HepG2 (cell line): Measurements from ENCODE around the gene ERP27. TPM values are rescaled to one million over a fixed set of nuclear protein-coding genes. Genes with fewer than 3 reads are reported as not detected.

Source experiments
- ATAC-seq: fragments of 200-7000 bp; cut with Tn5 transposase; 3 replicates; pipeline ENCODE4 v1.9.1; 2020; ENCODE audit warnings: mild to moderate bottlenecking, moderate library complexity
- BruUV-seq: library from RNA; stranded (reverse); fragments of 400-500 nt; replicated peaks from 2 replicates; lab custom pipeline; 2021; lab: Mats Ljungman, UMichigan
- CTCF ChIA-PET: fragments of 300-600 bp; formaldehyde crosslinking; extraction: SDS; loops from one replicate; lab custom pipeline; 2021; ENCODE audit warnings: low total read pairs, inconsistent platforms, low intra/inter-chr PET ratio; lab: Yijun Ruan, JAX
- POLR2A ChIA-PET: fragments of 350-600 bp; sonication (Branson Sonifier 250); formaldehyde crosslinking; loops from one replicate; lab custom pipeline; 2020; ENCODE audit warnings: antibody characterized with exemption, inconsistent platforms; lab: Yijun Ruan, JAX
- DNase-seq: peaks from one replicate; pipeline ENCODE4 v3.0.0-alpha.2; 2015; ENCODE audit warnings: low spot score
- FAIRE-seq: peaks from 3 replicates; lab custom pipeline; 2011; peaks lifted over from hg19 to GRCh38; lab: Jason Lieb, UNC
- H2AFZ ChIP-seq: one replicate; pipeline ENCODE4 v1.6.1; 2011; ENCODE audit warnings: low read length, inconsistent platforms
- H3K27ac ChIP-seq: fragments of 300-600 bp; 3 replicates; pipeline ENCODE4 v1.8.0; 2011; ENCODE audit warnings: mixed run types, mild to moderate bottlenecking, mixed read lengths, low read length, inconsistent platforms; ENCODE audit not compliant: insufficient read depth; ENCODE audit errors: extremely low read length
- H3K27me3 ChIP-seq, 2 experiments: fragments of 200-600 bp in 1 of 2; 2 replicates in 1 of 2; 3 replicates in 1 of 2; pipeline versions ENCODE4 v1.6.0 to v1.8.0; 2011; ENCODE audit warnings: low read length in 2 of 2, mild to moderate bottlenecking in 2 of 2, moderate library complexity in 2 of 2, inconsistent platforms in 1 of 2; ENCODE audit not compliant: insufficient read depth in 2 of 2, control insufficient read depth in 1 of 2
- H3K36me3 ChIP-seq, 2 experiments: fragments of 200-600 bp in 1 of 2; replicated peaks in 1 of 2; 2 replicates in 1 of 2; 3 replicates in 1 of 2; pipeline versions ENCODE4 v1.5.1 to v1.8.0; 2011; ENCODE audit warnings: low read length in 2 of 2, inconsistent platforms in 1 of 2; ENCODE audit not compliant: insufficient read depth in 2 of 2, control insufficient read depth in 1 of 2
- H3K4me1 ChIP-seq: 2 replicates; pipeline ENCODE4 v1.5.1; 2012; ENCODE audit warnings: low read length, inconsistent platforms; ENCODE audit not compliant: insufficient read depth
- H3K4me2 ChIP-seq: 2 replicates; pipeline ENCODE4 v1.6.0; 2011; ENCODE audit warnings: low read depth, low read length, inconsistent platforms
- H3K4me3 ChIP-seq, 3 experiments: fragments of 200-600 bp in 1 of 3; sonication (generic), shearing (Covaris generic) in 1 of 3; replicated peaks in 1 of 3; 2 replicates each; pipeline ENCODE4 v1.5.1; 2011 to 2016; ENCODE audit warnings: low read length in 3 of 3, inconsistent platforms in 2 of 3, low read depth in 2 of 3, mild to moderate bottlenecking in 2 of 3, control low read depth in 1 of 3, mixed read lengths in 1 of 3; ENCODE audit not compliant: insufficient read depth in 1 of 3
- H3K79me2 ChIP-seq: one replicate; pipeline ENCODE4 v1.6.1; 2011; ENCODE audit warnings: low read length, inconsistent platforms; ENCODE audit not compliant: insufficient read depth
- H3K9ac ChIP-seq: 2 replicates; pipeline ENCODE4 v1.6.0; 2011; ENCODE audit warnings: mild to moderate bottlenecking, low read depth, low read length, inconsistent platforms; ENCODE audit not compliant: insufficient read depth
- H3K9me3 ChIP-seq: 2 replicates; pipeline ENCODE4 v1.5.1; 2012; ENCODE audit warnings: mild to moderate bottlenecking, low read length
- H4K20me1 ChIP-seq: 2 replicates; pipeline ENCODE4 v1.6.0; 2011; ENCODE audit warnings: inconsistent platforms, mild to moderate bottlenecking, low read length, moderate library complexity; ENCODE audit not compliant: insufficient read depth
- CSRNP1 ChIP-seq: sonication (generic); formaldehyde crosslinking; IDR thresholded peaks from 2 replicates; pipeline ENCODE4 v1.8.1; 2023; ENCODE audit warnings: mild to moderate bottlenecking, missing genetic modification reagents
- GMEB1 ChIP-seq: sonication (generic); formaldehyde crosslinking; IDR thresholded peaks from 2 replicates; pipeline ENCODE4 v1.5.1; 2020; ENCODE audit warnings: missing genetic modification reagents, mild to moderate bottlenecking, borderline replicate concordance
- LCORL ChIP-seq, 2 experiments: fragments of 450-650 bp in 1 of 2; sonication (generic) in 1 of 2; formaldehyde crosslinking in 1 of 2; IDR thresholded peaks; 2 replicates each; pipeline versions ENCODE4 v1.5.0 to v1.6.1; 2017 to 2020; ENCODE audit warnings: antibody characterized with exemption in 1 of 2, missing genetic modification reagents in 1 of 2
- MEIS2 ChIP-seq: sonication (generic); formaldehyde crosslinking; IDR thresholded peaks from 2 replicates; pipeline ENCODE4 v1.9.0; 2021; ENCODE audit warnings: mild to moderate bottlenecking, missing genetic modification reagents
- TCF12 ChIP-seq, 2 experiments: fragments of 450-650 bp in 1 of 2; sonication (generic) in 1 of 2; formaldehyde crosslinking in 1 of 2; IDR thresholded peaks; 2 replicates each; pipeline versions ENCODE4 v1.6.1 to v1.8.0; 2017 to 2022; ENCODE audit warnings: antibody characterized with exemption in 1 of 2, mild to moderate bottlenecking in 1 of 2, missing genetic modification reagents in 1 of 2, moderate library complexity in 1 of 2
- ZBTB3 ChIP-seq: sonication (generic); formaldehyde crosslinking; IDR thresholded peaks from 2 replicates; pipeline ENCODE4 v1.4.0; 2020; ENCODE audit warnings: low read depth, mild to moderate bottlenecking, moderate library complexity, missing genetic modification reagents, borderline replicate concordance
- ZFP37 ChIP-seq: sonication (generic); formaldehyde crosslinking; IDR thresholded peaks from 2 replicates; pipeline ENCODE4 v1.4.0; 2020; ENCODE audit warnings: missing genetic modification reagents, borderline replicate concordance
- ZFP90 ChIP-seq: sonication (generic); formaldehyde crosslinking; IDR thresholded peaks from 2 replicates; pipeline ENCODE4 v1.8.0; 2022; ENCODE audit warnings: missing genetic modification reagents, mild to moderate bottlenecking, inconsistent platforms, borderline replicate concordance
- ZFY ChIP-seq: sonication (generic); formaldehyde crosslinking; IDR thresholded peaks from 2 replicates; pipeline ENCODE4 v1.4.0; 2020; ENCODE audit warnings: missing genetic modification reagents
- ZNF10 ChIP-seq: sonication (generic); formaldehyde crosslinking; IDR thresholded peaks from 2 replicates; pipeline ENCODE4 v1.4.0; 2020; ENCODE audit warnings: mild to moderate bottlenecking, low read depth, missing genetic modification reagents, borderline replicate concordance
- ZNF431 ChIP-seq: sonication (generic); formaldehyde crosslinking; IDR thresholded peaks from 2 replicates; pipeline ENCODE4 v1.9.0; 2022; ENCODE audit warnings: missing genetic modification reagents, low read depth, mild to moderate bottlenecking, borderline replicate concordance
- ZNF460 ChIP-seq: sonication (generic); formaldehyde crosslinking; IDR thresholded peaks from 2 replicates; pipeline ENCODE4 v1.5.1; 2020; ENCODE audit warnings: missing genetic modification reagents, mild to moderate bottlenecking, borderline replicate concordance
- ZNF569 ChIP-seq: sonication (generic); formaldehyde crosslinking; IDR thresholded peaks from 2 replicates; pipeline ENCODE4 v1.5.0; 2020; ENCODE audit warnings: mild to moderate bottlenecking, missing genetic modification reagents, moderate library complexity, borderline replicate concordance
- ZNF577 ChIP-seq: sonication (generic); formaldehyde crosslinking; IDR thresholded peaks from 2 replicates; pipeline ENCODE4 v1.4.0; 2020; ENCODE audit warnings: mild to moderate bottlenecking, low read depth, missing genetic modification reagents, borderline replicate concordance
- ZNF800 ChIP-seq: sonication (generic); formaldehyde crosslinking; IDR thresholded peaks from 2 replicates; pipeline ENCODE4 v1.4.0; 2020; ENCODE audit warnings: missing genetic modification reagents
- WGBS: methylation state at CpG from one replicate; pipeline ENCODE4 v1.1.6; 2017; ENCODE audit warnings: low lambda C conversion rate; 5-methylcytosine and 5-hydroxymethylcytosine counted together
- in situ Hi-C: cut with HindIII; loops from 2 replicates; pipeline ENCODE4 v1.10.0; 2017; ENCODE audit warnings: low pct_unique_long_range_greater_than_20kb; ENCODE audit not compliant: extremely low pct_ligation_motif_present
- intact Hi-C: fragments of 100-400 bp; cut with micrococcal nuclease; formaldehyde crosslinking; loops from one replicate; pipeline ENCODE4 v1.10.0; 2022; ENCODE audit not compliant: unreplicated experiment
- polyA plus RNA-seq, 8 experiments: library from polyadenylated mRNA; depleted of rRNA in 3 of 8; stranded (reverse) in 7 of 8; unstranded in 1 of 8; fragments of >200 nt; fragmentation: Illumina TruSeq in 4 of 8; extraction: Trizol in 4 of 8; gene quantifications; 2 replicates each; pipeline versions ENCODE4 v1.2.1 to v1.2.3, GENCODE V29; 2011 to 2016; ENCODE audit warnings: low read depth in 4 of 8, missing spikeins in 1 of 8, mixed read lengths in 1 of 8; ENCODE audit not compliant: insufficient read depth in 1 of 8
- total RNA-seq, 5 experiments: library from RNA; depleted of rRNA; stranded (reverse); fragments of >200 nt; fragmentation: Illumina TruSeq; extraction: Trizol; gene quantifications; 2 replicates each; pipeline ENCODE4 v1.2.3, GENCODE V29; 2016; ENCODE audit warnings: low read depth in 1 of 5
- TF ChIP-seq, protein P1 (sequence below): sonication (generic); formaldehyde crosslinking; IDR thresholded peaks from 2 replicates; pipeline ENCODE4 v1.5.1; 2020; ENCODE audit warnings: missing genetic modification reagents, mild to moderate bottlenecking, borderline replicate concordance

Gene ERP27
- total and polyA plus RNA-seq, 2 of the 13 experiments (the other 11 are each of a cell fraction or from before 2014, with no cell fraction given): 1.8 to 6.6 TPM

DNA sequence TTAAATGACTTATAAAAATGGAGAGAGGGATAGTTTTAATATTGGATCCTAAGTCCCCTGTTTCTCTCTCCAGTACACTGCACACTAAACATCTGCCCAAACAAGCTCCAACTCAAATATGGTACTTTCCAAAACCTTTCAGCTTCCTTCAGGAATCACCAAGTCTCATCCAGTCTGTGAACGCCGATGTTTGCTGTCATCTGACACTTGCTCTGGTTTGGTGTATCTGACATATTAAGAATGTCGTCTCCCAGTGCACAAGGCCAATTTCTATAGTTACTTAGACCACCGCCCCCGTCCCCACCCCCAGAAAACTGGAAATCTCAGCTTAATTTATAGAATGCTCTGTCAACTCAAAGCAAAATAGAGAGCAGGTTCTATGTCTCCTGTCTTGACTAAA is 47.6 kb downstream of the ERP27 start:
- H3K27me3 ChIP-seq: no peaks in the 10 kb centered on the region
- POLR2A ChIA-PET: no interaction called here
- no peak overlapping the region for H2AFZ ChIP-seq
- WGBS: 37% methylated on average over 5 of the region's 5 CpGs
- in situ Hi-C loops (no loop called here), intact Hi-C loops (no loop called here)
- no peaks in the 10 kb centered on the region for H3K36me3 ChIP-seq
- DNase-seq: no peak
- no TSS peak for BruUV-seq
- H4K20me1 ChIP-seq: no peaks in the 10 kb centered on the region
- no peak overlapping the region for H3K4me2 ChIP-seq
- ATAC-seq: no peak
- FAIRE-seq: no peak
- H3K4me3 ChIP-seq: no peak overlapping the region
- no peaks in the 10 kb centered on the region for H3K79me2 ChIP-seq
- H3K9ac ChIP-seq: no peak overlapping the region
- H3K4me1 ChIP-seq: no peaks in the 10 kb centered on the region
- CTCF ChIA-PET: no interaction called here
- no peak overlapping the region for H3K27ac ChIP-seq
- no peaks in the 10 kb centered on the region for H3K9me3 ChIP-seq
- no peak for TF ChIP-seq ZNF800 (CRISPR knock-in tag)
- TF ChIP-seq MEIS2 (CRISPR knock-in tag): no peak
- no peak for TF ChIP-seq LCORL (IDR thresholded peaks at IDR 0.05)
- TF ChIP-seq LCORL (CRISPR knock-in tag; IDR thresholded peaks at IDR 0.05): no peak
- no peak for TF ChIP-seq ZNF10 (CRISPR knock-in tag)
- TF ChIP-seq, protein P1, sequence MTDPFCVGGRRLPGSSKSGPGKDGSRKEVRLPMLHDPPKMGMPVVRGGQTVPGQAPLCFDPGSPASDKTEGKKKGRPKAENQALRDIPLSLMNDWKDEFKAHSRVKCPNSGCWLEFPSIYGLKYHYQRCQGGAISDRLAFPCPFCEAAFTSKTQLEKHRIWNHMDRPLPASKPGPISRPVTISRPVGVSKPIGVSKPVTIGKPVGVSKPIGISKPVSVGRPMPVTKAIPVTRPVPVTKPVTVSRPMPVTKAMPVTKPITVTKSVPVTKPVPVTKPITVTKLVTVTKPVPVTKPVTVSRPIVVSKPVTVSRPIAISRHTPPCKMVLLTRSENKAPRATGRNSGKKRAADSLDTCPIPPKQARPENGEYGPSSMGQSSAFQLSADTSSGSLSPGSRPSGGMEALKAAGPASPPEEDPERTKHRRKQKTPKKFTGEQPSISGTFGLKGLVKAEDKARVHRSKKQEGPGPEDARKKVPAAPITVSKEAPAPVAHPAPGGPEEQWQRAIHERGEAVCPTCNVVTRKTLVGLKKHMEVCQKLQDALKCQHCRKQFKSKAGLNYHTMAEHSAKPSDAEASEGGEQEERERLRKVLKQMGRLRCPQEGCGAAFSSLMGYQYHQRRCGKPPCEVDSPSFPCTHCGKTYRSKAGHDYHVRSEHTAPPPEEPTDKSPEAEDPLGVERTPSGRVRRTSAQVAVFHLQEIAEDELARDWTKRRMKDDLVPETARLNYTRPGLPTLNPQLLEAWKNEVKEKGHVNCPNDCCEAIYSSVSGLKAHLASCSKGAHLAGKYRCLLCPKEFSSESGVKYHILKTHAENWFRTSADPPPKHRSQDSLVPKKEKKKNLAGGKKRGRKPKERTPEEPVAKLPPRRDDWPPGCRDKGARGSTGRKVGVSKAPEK (CRISPR knock-in tag): no peak
- TF ChIP-seq ZFY (CRISPR knock-in tag): no peak
- TF ChIP-seq GMEB1: no peak
- TF ChIP-seq ZFP37 (CRISPR knock-in tag): no peak
- no peak for TF ChIP-seq TCF12 (IDR thresholded peaks at IDR 0.05)
- no peak for TF ChIP-seq TCF12 (CRISPR knock-in tag; IDR thresholded peaks at IDR 0.05)
- no peak for TF ChIP-seq ZBTB3 (CRISPR knock-in tag)
- TF ChIP-seq ZFP90: no peak
- TF ChIP-seq CSRNP1 (CRISPR knock-in tag): no peak
- no peak for TF ChIP-seq ZNF460 (CRISPR knock-in tag)
- no peak for TF ChIP-seq ZNF569 (CRISPR knock-in tag)
- TF ChIP-seq ZNF431 (CRISPR knock-in tag): no peak
- no peak for TF ChIP-seq ZNF577
